ENCODE results near the gene HNRNPL. TPM values are rescaled to one million over a fixed set of nuclear protein-coding genes. Genes with fewer than 3 reads are reported as not detected.

HNRNPL gene
- polyA plus RNA-seq, 2 of the 4 experiments (the other 2 are of a cell fraction): 380 to 487 TPM

DNA sequence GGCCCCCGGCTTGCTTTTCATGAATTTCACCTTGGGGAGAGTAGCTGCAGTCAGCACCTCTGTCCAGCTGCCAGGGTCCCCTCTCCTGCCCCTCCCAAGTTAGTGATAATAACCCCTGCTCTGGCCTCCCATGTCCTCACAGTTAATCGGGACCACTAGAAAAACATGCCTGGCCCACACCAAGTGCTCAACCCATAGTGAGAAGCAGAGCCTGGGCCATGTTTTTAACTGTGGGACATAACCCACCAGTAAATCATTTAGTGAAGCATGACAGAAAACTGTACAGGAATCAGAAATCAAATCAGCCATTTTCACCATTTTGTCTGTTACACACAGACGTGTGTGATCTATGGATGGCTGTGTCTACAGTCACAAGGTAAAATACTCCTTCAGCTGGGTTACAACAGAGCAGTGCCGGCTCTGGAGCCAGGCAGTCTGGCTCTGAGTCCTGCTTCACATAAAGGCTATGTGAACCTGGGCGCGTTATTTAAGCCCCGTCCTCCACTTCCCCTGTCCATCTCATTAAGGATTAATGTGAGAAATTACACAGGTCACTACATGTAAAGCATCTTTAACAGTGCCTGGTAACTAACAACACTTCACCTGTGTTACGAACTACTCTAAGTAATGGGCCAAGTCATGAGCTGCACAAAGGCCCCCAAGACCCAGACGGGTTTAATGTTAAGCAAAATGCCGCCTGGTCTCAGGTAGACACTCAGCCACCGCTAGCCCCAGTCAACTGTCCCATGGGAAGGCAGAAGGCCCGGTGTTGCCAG is 10.6 kb downstream of the HNRNPL start (continued):
- no peak for TF ChIP-seq NR3C1 (IDR thresholded peaks at IDR 0.05)
- TF ChIP-seq, protein P1, sequence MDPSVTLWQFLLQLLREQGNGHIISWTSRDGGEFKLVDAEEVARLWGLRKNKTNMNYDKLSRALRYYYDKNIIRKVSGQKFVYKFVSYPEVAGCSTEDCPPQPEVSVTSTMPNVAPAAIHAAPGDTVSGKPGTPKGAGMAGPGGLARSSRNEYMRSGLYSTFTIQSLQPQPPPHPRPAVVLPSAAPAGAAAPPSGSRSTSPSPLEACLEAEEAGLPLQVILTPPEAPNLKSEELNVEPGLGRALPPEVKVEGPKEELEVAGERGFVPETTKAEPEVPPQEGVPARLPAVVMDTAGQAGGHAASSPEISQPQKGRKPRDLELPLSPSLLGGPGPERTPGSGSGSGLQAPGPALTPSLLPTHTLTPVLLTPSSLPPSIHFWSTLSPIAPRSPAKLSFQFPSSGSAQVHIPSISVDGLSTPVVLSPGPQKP (IDR thresholded peaks at IDR 0.05; ENCODE audit: low read depth, low read length): no peak
- peak; percentile 89 for TF ChIP-seq HOXA7 (CRISPR knock-in tag; IDR thresholded peaks at IDR 0.05)
- 0 out of 2 replicates have a peak, but pooled peaks have one; percentile 47 for TF ChIP-seq EHF (CRISPR knock-in tag; IDR thresholded peaks at IDR 0.05)
- no peak for TF ChIP-seq RCOR1 (IDR thresholded peaks at IDR 0.05; ENCODE audit: low read depth, low read length)
- no peak for TF ChIP-seq BHLHE40 (IDR thresholded peaks at IDR 0.05; ENCODE audit: low read depth, low read length)
- no peak for TF ChIP-seq NPAS2 (CRISPR knock-in tag; IDR thresholded peaks at IDR 0.05; ENCODE audit: borderline replicate concordance)
- no peak for TF ChIP-seq POLR2A (IDR thresholded peaks at IDR 0.05; ENCODE audit: low read length)
- TF ChIP-seq KDM1A (IDR thresholded peaks at IDR 0.05; ENCODE audit: low read depth): no peak
- TF ChIP-seq ZFP36 (IDR thresholded peaks at IDR 0.05; ENCODE audit: borderline replicate concordance, partially characterized antibody): no peak
- TF ChIP-seq, protein P2, sequence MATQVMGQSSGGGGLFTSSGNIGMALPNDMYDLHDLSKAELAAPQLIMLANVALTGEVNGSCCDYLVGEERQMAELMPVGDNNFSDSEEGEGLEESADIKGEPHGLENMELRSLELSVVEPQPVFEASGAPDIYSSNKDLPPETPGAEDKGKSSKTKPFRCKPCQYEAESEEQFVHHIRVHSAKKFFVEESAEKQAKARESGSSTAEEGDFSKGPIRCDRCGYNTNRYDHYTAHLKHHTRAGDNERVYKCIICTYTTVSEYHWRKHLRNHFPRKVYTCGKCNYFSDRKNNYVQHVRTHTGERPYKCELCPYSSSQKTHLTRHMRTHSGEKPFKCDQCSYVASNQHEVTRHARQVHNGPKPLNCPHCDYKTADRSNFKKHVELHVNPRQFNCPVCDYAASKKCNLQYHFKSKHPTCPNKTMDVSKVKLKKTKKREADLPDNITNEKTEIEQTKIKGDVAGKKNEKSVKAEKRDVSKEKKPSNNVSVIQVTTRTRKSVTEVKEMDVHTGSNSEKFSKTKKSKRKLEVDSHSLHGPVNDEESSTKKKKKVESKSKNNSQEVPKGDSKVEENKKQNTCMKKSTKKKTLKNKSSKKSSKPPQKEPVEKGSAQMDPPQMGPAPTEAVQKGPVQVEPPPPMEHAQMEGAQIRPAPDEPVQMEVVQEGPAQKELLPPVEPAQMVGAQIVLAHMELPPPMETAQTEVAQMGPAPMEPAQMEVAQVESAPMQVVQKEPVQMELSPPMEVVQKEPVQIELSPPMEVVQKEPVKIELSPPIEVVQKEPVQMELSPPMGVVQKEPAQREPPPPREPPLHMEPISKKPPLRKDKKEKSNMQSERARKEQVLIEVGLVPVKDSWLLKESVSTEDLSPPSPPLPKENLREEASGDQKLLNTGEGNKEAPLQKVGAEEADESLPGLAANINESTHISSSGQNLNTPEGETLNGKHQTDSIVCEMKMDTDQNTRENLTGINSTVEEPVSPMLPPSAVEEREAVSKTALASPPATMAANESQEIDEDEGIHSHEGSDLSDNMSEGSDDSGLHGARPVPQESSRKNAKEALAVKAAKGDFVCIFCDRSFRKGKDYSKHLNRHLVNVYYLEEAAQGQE (IDR thresholded peaks at IDR 0.05): no peak
- TF ChIP-seq CHD2 (IDR thresholded peaks at IDR 0.05; ENCODE audit: low read length, partially characterized antibody): no peak
- TF ChIP-seq FOXS1 (CRISPR knock-in tag; IDR thresholded peaks at IDR 0.05): no peak
- no peak for TF ChIP-seq CBX8 (IDR thresholded peaks at IDR 0.05)
- TF ChIP-seq RNF2 (IDR thresholded peaks at IDR 0.05; ENCODE audit: borderline replicate concordance, low read depth): no peak
- TF ChIP-seq SMC3 (IDR thresholded peaks at IDR 0.05): no peak
- no peak for TF ChIP-seq KDM5A (IDR thresholded peaks at IDR 0.05)
- no peak for TF ChIP-seq PHF8 (IDR thresholded peaks at IDR 0.05; ENCODE audit: borderline replicate concordance, low read depth)
- TF ChIP-seq HOXB5 (CRISPR knock-in tag; IDR thresholded peaks at IDR 0.05): no peak
- no peak for TF ChIP-seq MYC (IDR thresholded peaks at IDR 0.05; ENCODE audit: borderline replicate concordance, low read length)
- peak; percentile 1 for TF ChIP-seq POLR2AphosphoS2 (conservative IDR thresholded peaks at IDR 0.05; ENCODE audit: low read length)
- no peak for TF ChIP-seq JUNB (IDR thresholded peaks at IDR 0.05)
- TF ChIP-seq SREBF2 (IDR thresholded peaks at IDR 0.05): no peak
- no peak for TF ChIP-seq EP300 (IDR thresholded peaks at IDR 0.05)
- no peak for TF ChIP-seq FOSL2 (IDR thresholded peaks at IDR 0.05)
- peak; percentile 7; the same call in 1 of the 2 replicates for TF ChIP-seq FOSL2 (CRISPR knock-in tag; IDR thresholded peaks at IDR 0.05)
- TF ChIP-seq EHMT2 (IDR thresholded peaks at IDR 0.05; ENCODE audit: low read depth): no peak
- TF ChIP-seq HDAC2 (IDR thresholded peaks at IDR 0.05): no peak
- TF ChIP-seq, protein P3, sequence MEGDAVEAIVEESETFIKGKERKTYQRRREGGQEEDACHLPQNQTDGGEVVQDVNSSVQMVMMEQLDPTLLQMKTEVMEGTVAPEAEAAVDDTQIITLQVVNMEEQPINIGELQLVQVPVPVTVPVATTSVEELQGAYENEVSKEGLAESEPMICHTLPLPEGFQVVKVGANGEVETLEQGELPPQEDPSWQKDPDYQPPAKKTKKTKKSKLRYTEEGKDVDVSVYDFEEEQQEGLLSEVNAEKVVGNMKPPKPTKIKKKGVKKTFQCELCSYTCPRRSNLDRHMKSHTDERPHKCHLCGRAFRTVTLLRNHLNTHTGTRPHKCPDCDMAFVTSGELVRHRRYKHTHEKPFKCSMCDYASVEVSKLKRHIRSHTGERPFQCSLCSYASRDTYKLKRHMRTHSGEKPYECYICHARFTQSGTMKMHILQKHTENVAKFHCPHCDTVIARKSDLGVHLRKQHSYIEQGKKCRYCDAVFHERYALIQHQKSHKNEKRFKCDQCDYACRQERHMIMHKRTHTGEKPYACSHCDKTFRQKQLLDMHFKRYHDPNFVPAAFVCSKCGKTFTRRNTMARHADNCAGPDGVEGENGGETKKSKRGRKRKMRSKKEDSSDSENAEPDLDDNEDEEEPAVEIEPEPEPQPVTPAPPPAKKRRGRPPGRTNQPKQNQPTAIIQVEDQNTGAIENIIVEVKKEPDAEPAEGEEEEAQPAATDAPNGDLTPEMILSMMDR (IDR thresholded peaks at IDR 0.05): no peak
- TF ChIP-seq ZSCAN20 (CRISPR knock-in tag; IDR thresholded peaks at IDR 0.05): no peak
- peak in 1 of 2 experiments; percentile 42; a peak in 1 of 5 replicates for TF ChIP-seq JUN (IDR thresholded peaks at IDR 0.05)
- TF ChIP-seq, protein P4, sequence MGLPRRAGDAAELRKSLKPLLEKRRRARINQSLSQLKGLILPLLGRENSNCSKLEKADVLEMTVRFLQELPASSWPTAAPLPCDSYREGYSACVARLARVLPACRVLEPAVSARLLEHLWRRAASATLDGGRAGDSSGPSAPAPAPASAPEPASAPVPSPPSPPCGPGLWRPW (IDR thresholded peaks at IDR 0.05): no peak
- TF ChIP-seq GATA3 (IDR thresholded peaks at IDR 0.05; ENCODE audit: borderline replicate concordance): no peak
- TF ChIP-seq, protein P5, sequence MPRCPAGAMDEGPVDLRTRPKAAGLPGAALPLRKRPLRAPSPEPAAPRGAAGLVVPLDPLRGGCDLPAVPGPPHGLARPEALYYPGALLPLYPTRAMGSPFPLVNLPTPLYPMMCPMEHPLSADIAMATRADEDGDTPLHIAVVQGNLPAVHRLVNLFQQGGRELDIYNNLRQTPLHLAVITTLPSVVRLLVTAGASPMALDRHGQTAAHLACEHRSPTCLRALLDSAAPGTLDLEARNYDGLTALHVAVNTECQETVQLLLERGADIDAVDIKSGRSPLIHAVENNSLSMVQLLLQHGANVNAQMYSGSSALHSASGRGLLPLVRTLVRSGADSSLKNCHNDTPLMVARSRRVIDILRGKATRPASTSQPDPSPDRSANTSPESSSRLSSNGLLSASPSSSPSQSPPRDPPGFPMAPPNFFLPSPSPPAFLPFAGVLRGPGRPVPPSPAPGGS (IDR thresholded peaks at IDR 0.05): no peak
- TF ChIP-seq CHD4 (IDR thresholded peaks at IDR 0.05; ENCODE audit: borderline replicate concordance): no peak
- peak; percentile 89 for TF ChIP-seq TFCP2L1 (CRISPR knock-in tag; IDR thresholded peaks at IDR 0.05)

Data from A549 (cell line).